ENCODE results near the gene FBXL16. TPM values are rescaled to one million over a fixed set of nuclear protein-coding genes. Genes with fewer than 3 reads are reported as not detected.

The FBXL16 gene
- total and polyA plus RNA-seq, 2 of the 13 experiments (the other 11 are each of a cell fraction or from before 2014, with no cell fraction given), result 0.22 to 2.0 TPM

DNA sequence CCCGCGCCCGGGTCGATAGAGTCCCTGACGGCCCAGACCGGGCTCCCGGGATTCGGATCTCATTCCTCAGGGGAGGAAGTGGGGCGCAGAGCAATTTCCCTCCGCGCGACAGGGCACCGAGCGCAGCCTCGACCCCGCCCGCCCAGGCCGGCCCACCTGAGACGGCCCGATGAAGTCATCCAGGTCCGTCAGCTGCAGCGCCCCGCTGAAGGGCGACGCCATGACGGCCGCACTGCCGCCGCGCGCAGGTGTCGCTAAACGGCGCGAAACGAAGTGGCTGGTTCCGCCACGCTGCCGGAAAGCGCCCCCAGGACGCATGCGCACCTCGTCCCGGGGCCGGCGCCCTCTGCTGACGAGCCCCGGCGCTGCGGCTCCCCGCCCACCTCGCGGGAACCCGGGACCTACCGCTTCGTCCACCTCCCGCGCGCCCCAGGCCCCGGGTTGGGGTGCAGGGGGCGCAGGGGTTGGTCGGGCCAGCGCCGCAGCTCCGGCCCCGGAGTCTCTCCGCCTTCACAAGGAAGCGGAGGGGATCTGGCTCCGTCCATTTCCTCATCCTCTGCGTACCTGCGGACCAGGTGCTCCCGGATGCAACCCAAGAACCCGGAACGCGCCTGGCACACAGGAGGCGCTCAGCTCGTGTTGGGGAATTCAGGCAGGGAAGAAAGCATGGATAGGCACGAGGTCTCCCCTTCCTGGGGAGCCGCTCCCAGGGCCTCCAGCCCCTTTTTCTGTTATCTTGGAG is 35.3 kb upstream of the FBXL16 start, which contains the start of gene CIAO3 (continued):
- TF ChIP-seq, protein P1, sequence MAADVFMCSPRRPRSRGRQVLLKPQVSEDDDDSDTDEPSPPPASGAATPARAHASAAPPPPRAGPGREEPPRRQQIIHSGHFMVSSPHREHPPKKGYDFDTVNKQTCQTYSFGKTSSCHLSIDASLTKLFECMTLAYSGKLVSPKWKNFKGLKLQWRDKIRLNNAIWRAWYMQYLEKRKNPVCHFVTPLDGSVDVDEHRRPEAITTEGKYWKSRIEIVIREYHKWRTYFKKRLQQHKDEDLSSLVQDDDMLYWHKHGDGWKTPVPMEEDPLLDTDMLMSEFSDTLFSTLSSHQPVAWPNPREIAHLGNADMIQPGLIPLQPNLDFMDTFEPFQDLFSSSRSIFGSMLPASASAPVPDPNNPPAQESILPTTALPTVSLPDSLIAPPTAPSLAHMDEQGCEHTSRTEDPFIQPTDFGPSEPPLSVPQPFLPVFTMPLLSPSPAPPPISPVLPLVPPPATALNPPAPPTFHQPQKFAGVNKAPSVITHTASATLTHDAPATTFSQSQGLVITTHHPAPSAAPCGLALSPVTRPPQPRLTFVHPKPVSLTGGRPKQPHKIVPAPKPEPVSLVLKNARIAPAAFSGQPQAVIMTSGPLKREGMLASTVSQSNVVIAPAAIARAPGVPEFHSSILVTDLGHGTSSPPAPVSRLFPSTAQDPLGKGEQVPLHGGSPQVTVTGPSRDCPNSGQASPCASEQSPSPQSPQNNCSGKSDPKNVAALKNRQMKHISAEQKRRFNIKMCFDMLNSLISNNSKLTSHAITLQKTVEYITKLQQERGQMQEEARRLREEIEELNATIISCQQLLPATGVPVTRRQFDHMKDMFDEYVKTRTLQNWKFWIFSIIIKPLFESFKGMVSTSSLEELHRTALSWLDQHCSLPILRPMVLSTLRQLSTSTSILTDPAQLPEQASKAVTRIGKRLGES (CRISPR knock-in tag; IDR thresholded peaks at IDR 0.05; ENCODE audit: borderline replicate concordance), result no peak
- TF ChIP-seq YEATS2 (CRISPR knock-in tag; IDR thresholded peaks at IDR 0.05; ENCODE audit: borderline replicate concordance), result peak; percentile 91
- TF ChIP-seq, protein P2, sequence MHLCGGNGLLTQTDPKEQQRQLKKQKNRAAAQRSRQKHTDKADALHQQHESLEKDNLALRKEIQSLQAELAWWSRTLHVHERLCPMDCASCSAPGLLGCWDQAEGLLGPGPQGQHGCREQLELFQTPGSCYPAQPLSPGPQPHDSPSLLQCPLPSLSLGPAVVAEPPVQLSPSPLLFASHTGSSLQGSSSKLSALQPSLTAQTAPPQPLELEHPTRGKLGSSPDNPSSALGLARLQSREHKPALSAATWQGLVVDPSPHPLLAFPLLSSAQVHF (CRISPR knock-in tag; IDR thresholded peaks at IDR 0.05), result peak; percentile 43; the same call in 1 of the 2 replicates
- TF ChIP-seq ZNF138 (CRISPR knock-in tag; IDR thresholded peaks at IDR 0.05; ENCODE audit: low read depth), result peak; percentile 78; the same call in 1 of the 2 replicates
- TF ChIP-seq, protein P3, sequence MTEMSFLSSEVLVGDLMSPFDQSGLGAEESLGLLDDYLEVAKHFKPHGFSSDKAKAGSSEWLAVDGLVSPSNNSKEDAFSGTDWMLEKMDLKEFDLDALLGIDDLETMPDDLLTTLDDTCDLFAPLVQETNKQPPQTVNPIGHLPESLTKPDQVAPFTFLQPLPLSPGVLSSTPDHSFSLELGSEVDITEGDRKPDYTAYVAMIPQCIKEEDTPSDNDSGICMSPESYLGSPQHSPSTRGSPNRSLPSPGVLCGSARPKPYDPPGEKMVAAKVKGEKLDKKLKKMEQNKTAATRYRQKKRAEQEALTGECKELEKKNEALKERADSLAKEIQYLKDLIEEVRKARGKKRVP (CRISPR knock-in tag; IDR thresholded peaks at IDR 0.05), result peak in 1 of 2 experiments; percentile 82; a peak in 2 of 4 replicates
- TF ChIP-seq, protein P4, sequence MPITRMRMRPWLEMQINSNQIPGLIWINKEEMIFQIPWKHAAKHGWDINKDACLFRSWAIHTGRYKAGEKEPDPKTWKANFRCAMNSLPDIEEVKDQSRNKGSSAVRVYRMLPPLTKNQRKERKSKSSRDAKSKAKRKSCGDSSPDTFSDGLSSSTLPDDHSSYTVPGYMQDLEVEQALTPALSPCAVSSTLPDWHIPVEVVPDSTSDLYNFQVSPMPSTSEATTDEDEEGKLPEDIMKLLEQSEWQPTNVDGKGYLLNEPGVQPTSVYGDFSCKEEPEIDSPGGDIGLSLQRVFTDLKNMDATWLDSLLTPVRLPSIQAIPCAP (CRISPR knock-in tag; IDR thresholded peaks at IDR 0.05; ENCODE audit: low read depth), result no peak
- TF ChIP-seq ZNF891 (CRISPR knock-in tag; IDR thresholded peaks at IDR 0.05), result no peak
- TF ChIP-seq SCMH1 (CRISPR knock-in tag; IDR thresholded peaks at IDR 0.05; ENCODE audit: borderline replicate concordance), result no peak
- TF ChIP-seq, protein P5, sequence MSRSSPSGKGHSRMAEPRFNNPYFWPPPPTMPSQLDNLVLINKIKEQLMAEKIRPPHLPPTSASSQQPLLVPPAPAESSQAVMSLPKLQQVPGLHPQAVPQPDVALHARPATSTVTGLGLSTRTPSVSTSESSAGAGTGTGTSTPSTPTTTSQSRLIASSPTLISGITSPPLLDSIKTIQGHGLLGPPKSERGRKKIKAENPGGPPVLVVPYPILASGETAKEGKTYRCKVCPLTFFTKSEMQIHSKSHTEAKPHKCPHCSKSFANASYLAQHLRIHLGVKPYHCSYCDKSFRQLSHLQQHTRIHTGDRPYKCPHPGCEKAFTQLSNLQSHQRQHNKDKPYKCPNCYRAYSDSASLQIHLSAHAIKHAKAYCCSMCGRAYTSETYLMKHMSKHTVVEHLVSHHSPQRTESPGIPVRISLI (CRISPR knock-in tag; IDR thresholded peaks at IDR 0.05; ENCODE audit: borderline replicate concordance), result peak; percentile 51; the same call in 1 of the 2 replicates
- 0 out of 2 replicates have a peak, but pooled peaks have one; percentile 39 for TF ChIP-seq ZFYVE20 (CRISPR knock-in tag; IDR thresholded peaks at IDR 0.05; ENCODE audit: borderline replicate concordance, low read depth)
- TF ChIP-seq ZNF607 (CRISPR knock-in tag; IDR thresholded peaks at IDR 0.05; ENCODE audit: borderline replicate concordance), result peak; percentile 72
- TF ChIP-seq, protein P6, sequence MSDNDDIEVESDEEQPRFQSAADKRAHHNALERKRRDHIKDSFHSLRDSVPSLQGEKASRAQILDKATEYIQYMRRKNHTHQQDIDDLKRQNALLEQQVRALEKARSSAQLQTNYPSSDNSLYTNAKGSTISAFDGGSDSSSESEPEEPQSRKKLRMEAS (IDR thresholded peaks at IDR 0.05), result peak; percentile 89
- TF ChIP-seq EP300 (IDR thresholded peaks at IDR 0.05; ENCODE audit: low read depth in 2 of 2, low read length in 2 of 2), result 0 out of 4 replicates have a peak, but pooled peaks of 1 of the 2 experiments have one; percentile 11
- no peak; the same call in 1 of the 2 replicates for TF ChIP-seq EP300 (CRISPR knock-in tag; IDR thresholded peaks at IDR 0.05; ENCODE audit: borderline replicate concordance)
- TF ChIP-seq GFI1 (CRISPR knock-in tag; IDR thresholded peaks at IDR 0.05; ENCODE audit: borderline replicate concordance), result no peak; the same call in 1 of the 2 replicates
- TF ChIP-seq DMAP1 (CRISPR knock-in tag; IDR thresholded peaks at IDR 0.05), result 0 out of 2 replicates have a peak, but pooled peaks have one; percentile 59
- 0 out of 2 replicates have a peak, but pooled peaks have one; percentile 1 for TF ChIP-seq KLF15 (CRISPR knock-in tag; IDR thresholded peaks at IDR 0.05; ENCODE audit: borderline replicate concordance)
- peak; percentile 94 for TF ChIP-seq GABPB1 (CRISPR knock-in tag; IDR thresholded peaks at IDR 0.05)
- peak; percentile 85 for TF ChIP-seq SP4 (CRISPR knock-in tag; IDR thresholded peaks at IDR 0.05)
